GM12874 (cell line): ENCODE measurements around the gene DNAH14.

ENCODE experiments used
- TF ChIP-seq, protein P1 (sequence below): IDR thresholded peaks from 2 replicates; pipeline ENCODE4 v1.5.1; 2011; ENCODE audit warnings: low read depth, mild to moderate bottlenecking, control low read depth, low read length, moderate library complexity; ENCODE audit not compliant: insufficient read depth

Gene DNAH14

DNA sequence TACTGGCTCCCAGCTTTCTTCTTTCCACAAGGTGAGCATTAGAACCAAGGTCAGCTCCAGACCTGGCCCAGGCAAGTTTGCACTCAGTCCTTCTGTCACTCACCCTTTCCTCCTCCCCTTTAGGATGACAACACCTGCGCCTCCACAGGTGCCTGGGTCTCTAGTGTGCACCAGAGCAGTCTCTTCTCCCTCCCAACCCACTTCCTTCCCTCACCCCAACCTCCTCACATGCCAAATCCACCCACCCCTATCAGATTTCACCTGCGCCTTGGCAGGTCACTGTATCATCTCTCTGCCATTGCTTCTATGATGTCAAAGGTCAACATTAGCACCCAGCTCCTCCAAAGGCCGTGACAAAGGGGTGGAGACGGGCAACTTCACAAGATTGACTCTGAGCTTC, 460.4 kb downstream of the DNAH14 start:
- TF ChIP-seq, protein P1, sequence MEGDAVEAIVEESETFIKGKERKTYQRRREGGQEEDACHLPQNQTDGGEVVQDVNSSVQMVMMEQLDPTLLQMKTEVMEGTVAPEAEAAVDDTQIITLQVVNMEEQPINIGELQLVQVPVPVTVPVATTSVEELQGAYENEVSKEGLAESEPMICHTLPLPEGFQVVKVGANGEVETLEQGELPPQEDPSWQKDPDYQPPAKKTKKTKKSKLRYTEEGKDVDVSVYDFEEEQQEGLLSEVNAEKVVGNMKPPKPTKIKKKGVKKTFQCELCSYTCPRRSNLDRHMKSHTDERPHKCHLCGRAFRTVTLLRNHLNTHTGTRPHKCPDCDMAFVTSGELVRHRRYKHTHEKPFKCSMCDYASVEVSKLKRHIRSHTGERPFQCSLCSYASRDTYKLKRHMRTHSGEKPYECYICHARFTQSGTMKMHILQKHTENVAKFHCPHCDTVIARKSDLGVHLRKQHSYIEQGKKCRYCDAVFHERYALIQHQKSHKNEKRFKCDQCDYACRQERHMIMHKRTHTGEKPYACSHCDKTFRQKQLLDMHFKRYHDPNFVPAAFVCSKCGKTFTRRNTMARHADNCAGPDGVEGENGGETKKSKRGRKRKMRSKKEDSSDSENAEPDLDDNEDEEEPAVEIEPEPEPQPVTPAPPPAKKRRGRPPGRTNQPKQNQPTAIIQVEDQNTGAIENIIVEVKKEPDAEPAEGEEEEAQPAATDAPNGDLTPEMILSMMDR = no peak

DNA sequence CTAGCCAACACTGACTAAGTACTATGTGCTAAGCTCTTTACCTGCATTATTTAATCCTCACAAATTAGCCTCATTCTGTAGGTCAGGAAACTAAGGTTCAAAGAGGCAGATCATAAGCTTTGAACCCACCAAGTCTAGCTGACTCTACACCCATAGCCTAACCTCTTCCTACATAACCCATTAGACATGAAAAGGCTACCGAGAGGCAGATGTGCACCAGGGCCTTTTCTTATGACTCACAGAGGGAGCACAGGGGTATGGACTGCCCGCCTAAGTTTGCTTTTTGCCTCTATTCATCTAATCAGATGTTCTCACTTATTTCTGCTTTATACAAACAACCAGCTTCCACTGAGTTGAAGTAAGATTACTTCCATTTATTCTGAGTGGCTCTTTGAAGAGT, 466.9 kb downstream of the DNAH14 start:
- TF ChIP-seq, protein P1 = no peak

DNA sequence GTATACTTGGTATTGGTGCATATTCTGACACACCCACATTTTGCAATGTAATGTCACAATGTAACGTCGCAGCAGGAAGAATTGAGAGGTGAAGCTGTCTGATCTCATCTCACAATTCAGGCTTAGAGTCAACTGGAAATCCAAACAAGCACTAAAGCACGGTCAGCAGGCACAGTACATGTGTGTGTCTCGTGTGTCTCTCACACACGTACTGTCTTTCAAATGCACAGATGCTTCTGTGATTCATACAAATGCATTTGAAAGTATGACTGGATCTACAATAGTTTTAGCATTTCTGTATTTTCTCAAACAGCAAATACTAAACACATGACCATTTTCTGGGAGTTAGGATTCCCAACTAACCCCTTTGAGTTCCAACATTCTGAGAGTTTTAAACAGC, 471.5 kb downstream of the DNAH14 start:
- TF ChIP-seq, protein P1 = no peak

DNA sequence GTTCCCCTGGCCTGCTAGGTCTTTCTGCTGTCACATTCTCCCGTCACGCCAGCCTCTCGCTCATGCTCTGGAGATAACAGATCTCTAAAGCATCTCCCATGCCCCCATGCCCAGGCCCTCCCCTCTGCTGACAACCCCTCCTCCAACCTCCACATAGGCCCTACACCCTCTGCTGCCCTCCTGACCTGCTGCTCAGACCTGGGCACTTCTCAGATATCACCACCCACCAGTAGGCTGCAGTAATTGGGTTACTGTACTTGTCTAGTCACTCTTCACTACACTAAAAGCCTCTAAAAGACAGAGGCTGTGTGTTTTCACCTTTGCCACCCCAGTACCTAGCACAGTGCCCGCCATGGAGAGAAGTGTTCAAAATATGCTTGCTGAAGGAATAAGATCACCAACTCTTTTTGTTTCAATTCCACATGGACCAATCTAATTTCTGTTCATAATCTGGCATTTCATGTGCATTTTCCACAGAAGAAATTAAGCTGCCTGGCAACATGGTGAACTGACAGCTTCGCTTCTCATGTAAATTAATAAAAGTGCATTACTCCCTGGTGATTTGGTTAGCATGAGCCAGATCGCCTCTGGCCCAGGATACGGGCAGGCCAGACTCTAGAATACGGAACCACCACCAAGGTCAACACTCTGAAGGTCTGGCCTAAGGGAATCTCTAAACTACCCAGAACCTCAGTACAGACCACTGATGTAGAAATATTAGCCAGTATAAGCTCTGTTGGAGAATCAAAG, 477.7 kb downstream of the DNAH14 start:
- TF ChIP-seq, protein P1 = no peak

DNA sequence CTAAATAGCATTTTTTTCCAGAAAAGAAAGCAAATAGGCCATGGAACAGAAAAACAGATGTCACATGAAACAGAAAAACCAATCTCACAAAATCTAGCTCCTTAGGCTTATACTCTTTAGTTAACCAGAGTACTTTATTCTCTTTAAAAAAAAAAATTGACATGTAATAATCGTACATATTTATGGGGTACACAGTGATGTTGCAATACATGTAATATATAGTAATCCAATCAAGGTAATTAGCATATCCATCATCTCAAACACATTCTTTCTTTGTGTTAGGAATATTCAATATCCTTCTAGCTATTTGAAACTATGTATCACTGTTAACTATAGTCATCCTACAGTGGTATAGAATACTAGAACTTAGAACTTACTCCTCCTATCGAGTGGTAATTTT, 478.3 kb downstream of the DNAH14 start:
- TF ChIP-seq, protein P1 = no peak

DNA sequence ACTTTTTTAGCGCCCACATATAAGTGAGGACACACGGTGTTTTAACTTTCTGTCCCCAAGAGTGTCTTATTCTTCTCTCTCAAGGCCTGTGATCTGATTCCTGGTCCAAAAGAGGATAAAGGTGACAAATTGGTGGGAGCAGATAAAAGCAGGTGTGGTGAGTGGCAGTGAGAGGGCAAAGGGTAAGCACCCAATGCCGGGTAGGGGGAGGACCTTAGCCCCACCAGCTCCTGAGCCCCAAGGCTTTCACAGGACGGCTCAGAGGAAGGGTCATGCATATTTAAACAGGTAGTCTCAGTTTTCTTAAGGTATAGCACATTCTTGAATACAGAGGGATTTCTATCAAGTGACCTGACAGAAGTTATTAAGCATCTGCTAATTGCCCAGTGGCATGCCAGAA, 478.8 kb downstream of the DNAH14 start:
- TF ChIP-seq, protein P1 = no peak

DNA sequence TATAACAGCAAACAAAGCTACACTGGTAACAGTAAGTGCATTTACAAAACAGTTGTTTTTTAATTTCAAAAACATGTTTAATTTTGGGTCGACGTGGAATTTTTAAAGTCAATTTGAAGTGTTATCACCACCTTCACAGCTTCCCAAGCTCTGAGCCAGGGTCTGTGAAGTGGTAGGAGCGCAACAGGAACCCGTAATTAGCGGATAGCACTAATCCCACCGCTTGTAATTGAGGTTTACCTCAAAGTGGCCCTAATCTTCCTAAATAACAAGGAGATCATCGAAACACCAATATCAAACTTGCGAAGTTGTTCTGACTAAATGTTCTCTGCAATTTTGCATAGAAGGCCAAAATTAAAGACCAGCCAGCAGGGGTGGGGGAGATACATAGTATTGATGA, 479.6 kb downstream of the DNAH14 start:
- TF ChIP-seq, protein P1 = no peak

DNA sequence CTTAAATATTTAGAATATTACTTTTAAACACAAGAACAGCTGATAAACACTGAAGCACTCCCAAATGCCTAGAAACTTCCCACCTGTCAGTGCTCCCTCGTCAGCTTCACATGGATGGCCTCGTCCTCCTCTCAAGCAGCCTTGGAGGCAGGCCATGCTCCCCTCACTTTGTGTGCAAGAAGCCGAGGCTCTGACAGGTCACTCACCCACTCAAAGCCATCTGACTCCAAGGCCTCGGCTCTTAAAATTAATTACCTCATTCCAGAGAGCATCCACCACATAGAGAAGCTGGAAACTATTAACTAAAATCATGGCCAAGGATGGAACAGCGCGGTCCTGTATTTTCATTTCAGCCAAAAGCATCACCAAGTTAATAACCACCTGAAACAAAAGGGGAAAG, 480.6 kb downstream of the DNAH14 start:
- TF ChIP-seq, protein P1 = no peak
